ENCODE results near the gene PTPRA.
"Not testable (repeated sequence)": the region's sequence is repeated elsewhere in the genome, so short reads cannot be mapped to it uniquely, and the experiment has no call there.

The PTPRA gene

DNA sequence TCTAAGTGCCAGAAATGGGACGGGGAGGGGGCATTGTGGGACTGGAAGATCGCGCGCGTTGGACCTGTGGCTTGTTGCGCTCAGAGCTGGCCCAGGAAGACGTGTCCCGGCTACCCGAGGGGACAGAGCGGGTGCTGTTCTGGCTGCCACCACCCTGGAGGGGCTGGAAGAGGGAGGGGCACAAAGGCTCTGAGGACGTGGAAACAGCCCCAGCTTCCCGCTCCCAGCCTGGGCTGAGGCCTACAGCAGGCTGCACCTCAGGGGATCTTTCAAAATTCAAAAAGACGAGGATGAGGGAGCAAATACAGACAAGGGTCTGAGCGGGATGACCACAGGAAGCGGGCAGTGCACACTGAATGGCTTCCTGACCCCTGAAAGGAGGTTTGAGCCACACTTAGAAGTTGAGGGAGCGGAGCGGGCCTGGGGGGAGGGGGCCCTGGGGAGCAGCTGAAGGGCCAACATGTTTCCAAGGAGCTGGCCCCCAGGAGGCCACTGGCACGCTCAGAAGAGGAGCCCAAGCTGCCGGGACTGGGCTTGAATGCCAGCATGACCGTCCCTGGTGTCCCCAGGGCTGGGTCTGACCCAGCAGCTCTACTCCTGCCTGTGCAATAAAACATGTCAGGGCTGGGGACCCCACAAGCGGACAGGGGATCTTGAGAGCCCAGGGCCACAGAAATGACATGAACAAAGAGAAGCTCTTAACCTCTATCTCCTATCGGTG lies 199.4 kb downstream of the PTPRA start:
- no peak for DNase-seq (ENCODE audit: low read depth in 3 of 3)

DNA sequence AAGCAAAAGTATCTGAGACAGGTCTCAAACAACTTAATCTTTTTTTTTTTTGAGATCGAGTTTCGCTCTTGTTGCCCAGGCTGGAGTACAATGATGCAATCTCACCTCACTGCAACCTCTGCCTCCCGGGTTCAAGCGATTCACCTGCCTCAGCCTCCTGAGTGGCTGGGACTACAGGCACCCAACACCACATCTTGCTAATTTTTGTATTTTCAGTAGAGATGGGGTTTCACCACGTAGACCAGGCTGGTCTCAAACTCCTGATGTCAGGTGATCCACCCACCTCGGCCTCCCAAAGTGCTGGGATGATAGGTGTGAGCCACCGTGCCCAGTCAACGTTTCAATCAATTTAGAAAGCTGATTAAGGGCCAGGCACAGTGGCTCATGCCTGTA lies 200.0 kb downstream of the PTPRA start:
- not testable (repeated sequence) for DNase-seq (ENCODE audit: low read depth in 3 of 3)

DNA sequence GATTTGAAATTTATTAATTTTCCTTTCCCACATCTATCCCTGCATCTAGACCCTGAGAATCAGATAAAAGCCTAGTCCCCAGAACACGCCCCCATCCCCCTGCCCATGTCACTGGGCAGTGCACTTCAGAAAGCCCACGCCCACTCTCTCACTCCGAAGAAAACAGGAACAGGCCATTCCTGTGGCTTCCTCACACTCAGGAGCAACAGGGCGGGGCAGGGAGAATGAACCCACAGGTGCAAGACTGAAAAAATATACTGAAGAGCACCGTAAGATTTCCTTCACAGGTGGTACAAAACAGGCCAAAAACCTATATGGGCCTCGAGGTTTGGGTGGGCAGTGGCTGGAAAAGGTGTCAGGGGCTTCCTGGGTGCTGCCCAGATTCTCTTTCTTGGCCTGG lies 201.5 kb downstream of the PTPRA start:
- DNase-seq (ENCODE audit: low read depth in 3 of 3): no peak

DNA sequence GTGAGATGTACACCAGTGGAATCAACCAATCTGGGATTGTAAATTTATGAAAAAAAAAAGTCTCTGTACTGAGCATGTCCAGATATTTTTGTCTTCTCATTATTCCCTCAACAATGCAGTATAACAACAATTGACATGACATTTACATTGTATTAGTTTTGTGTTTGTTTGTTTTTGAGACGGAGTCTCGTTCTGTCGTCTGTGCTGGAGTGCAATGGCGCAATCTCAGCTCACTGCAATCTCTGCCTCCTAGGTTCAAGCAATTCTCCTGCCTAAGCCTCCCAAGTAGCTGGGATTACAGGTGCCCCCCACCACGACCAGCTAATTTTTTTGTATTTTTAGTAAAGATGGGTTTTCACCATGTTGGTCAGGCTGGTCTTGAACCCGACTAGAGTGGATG lies 202.0 kb downstream of the PTPRA start:
- not testable (repeated sequence) for DNase-seq (ENCODE audit: low read depth in 3 of 3)

DNA sequence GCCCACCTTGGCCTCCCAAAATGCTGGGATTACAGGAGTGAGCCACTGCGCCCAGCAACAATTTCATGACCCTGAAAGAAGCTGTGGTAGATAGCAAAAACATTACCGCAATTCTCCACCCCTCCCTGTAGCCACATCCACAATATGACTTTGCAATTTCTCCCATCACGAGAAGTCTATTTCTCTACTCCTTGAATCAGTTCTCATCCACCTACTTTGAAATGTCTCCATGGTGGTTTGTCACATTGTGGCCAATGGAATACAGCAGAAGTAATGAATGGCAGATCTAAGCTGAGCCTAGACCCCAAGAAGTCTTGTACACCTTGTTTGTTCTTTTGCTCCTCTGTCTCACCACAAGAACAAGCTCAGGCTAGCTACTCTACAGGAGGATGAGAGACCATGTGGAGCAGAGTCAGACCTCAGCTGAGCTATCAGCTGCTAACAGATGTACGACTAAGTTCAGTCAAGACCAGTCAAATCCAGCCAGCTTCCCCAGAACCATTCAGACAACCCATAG lies 204.4 kb downstream of the PTPRA start:
- no peak for DNase-seq (ENCODE audit: low read depth in 3 of 3)

DNA sequence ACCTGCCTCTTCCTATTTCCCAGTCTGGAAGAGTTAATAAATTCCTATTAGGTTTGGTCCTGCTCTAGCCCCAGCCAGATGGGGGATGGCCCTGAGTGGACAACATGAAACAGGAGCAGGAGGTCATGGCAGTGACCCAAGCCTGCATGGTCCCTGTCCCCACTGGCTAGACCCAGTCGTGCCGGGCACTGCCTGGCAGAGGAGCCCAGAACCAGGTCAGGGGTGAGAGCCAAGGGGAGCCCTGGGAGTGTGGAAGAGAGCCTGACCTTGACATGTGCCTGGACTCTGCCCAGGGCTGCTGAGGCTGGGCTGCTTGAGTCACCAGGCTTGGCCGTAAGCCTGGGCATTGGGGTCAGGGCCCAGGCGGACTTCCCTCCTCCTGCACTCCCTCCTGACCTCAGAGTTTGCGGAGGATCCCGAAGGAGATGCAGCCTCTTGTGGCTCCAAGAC lies 207.7 kb downstream of the PTPRA start:
- DNase-seq (ENCODE audit: low read depth in 3 of 3): no peak

DNA sequence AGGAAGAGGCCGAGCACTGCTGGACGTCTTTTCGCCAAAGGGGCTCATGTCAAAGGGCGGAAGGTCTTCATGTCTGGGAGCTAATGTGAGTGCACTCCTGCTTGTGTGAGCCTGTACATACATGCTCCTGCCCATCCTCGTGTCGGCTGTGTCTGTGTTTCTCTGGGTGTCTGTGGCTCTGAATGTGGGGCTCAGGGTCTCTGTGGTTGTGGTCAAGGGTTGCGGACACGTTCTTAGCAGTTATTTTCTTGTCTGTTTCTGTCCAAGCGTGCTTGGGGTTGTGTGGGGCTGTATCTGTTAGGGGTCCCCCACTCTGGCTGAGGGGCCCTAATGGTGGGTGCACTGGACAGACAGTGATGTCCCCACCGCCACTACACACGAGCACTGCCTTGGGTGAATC lies 208.4 kb downstream of the PTPRA start:
- DNase-seq (ENCODE audit: low read depth in 3 of 3): no peak

DNA sequence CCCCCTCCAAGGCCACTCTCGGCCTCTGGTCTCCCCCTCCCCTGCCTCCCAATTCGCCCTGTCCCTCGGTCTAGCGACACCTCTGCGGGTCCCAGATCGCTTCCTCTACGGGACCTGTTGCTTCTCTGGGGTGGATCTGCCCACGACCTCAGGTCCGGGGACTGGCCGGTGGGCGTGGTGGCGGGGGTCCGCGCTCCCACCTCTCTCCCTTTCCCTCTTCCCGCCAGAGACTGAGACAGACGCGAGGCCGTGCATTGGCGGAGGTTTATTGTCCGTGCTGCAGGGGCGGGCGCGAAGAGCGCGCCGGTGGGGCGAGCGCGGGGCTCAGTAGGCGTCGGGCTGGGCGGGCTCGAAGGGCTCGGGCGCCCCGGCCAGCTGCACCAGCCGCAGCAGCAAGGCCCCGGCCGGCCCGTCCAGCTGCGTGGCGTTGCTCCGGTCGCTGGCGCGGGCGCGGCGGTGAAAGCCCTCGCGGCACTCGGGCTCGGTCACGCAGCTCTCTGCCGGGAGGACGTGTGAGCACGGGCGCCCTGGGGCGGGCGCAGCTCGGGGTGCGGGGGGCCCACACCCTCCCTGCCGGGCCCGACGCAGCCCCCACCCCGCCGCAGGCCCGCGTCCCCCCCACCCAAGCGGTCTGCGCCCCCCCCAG lies 209.1 kb downstream of the PTPRA start:
- DNase-seq (ENCODE audit: low read depth in 3 of 3): no peak

DNA sequence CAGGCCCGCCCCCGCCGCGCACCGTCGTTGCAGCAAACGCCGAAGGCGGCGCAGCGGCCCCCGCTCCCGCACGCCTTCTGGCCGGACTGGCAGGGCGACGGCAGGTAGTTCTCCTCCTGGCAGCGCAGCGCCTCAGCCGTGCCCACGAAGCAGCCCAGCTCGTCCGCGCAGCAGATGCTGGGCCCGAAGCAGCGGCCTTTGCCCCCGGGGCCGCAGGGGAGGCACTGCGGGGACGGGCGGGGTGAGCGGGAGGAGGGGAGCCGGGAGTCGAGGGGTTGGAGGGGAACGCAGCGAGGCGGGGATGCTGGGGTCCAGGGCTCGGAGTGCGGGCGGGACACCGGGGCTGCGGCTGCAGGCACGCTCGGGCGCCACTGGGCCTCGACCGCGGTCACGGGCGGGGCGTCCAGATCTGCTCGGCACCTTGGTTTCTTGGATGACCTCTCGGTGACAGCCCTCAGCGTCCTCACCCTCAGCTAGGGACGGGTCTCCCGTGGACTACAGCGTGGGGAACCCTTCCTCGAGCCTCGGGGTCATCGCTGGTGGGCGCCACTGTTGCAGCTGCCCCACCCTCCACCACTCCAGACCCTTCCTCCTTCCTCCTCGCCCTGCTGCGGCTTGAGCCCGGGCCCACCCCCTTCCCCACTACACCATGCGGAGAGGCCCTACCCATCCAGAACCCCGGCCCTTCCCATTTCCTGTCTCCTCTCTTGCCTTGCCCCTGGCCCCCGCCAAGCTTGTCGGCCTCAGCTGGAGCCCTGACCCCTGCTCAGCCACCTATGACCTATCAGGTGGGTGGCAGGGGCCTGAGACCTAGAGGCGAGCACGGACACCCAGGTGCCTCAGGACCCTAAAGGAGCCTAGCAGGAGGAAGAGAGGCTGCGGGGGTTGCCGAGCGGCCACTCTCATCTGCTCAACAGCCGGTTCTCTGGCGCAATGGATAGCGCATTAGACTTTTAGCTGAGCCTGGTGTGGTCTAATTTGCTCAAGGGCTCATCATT lies 210.0 kb downstream of the PTPRA start:
- no peak for DNase-seq (ENCODE audit: low read depth in 3 of 3)

DNA sequence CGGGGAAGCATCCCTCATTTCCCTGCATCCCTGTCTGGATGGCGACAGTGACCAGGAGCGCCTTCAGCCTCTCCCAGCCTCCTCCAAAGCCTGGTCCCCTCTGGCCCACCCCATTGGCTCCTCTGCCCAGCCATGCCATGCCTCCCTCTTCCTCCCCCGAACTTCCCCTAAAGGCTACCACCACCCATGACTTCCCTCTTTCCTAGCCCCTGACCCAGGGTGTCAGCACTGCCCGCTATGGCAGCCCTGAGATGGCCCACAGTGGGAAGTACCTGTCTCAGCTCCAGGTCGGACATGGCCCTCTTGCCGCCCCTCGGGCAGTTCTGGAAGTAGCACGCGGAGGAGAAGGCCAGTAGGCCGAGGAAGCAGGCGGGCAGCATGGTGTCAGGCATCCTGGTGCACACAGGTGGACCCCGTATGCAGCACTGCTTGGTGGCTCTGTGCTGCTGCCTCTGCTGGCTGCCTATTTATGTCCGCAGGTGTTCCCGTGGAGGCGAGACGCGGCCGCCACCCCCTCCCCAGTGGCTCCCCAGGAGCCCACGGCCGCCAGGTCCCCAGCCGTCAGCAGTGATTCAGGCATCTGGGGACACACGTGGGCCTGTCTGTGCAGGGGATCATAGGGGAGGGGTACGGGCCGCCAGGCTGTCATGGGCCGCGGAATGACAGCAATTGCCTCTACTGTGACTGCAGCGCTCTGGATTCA lies 211.2 kb downstream of the PTPRA start, which contains the start of gene AVP:
AVP (minus strand) TSS at position 442 of the 703 bp plus-strand sequence; CDS start at position 392, 50 bp downstream.
- no peak for DNase-seq (ENCODE audit: low read depth in 3 of 3)

DNA sequence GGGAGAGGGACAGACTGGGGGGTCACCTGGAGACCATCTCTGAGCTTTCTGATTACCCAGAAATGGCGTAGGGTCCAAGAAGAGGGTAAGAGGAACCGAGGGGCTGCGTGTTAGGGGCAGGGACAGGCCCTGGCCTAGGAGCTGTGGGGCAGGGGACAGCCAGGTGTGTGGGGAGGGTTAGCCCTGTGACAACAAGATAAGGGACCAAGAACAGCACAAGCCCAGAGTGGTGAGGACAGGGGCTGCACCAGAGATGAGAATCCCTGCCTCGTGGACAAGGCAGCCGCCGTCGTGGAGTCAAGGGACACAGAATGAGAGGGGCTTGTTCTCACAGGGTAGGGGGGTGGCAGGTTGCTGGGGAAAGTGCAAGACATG lies 211.7 kb downstream of the PTPRA start:
- no peak for DNase-seq (ENCODE audit: low read depth in 3 of 3)

DNA sequence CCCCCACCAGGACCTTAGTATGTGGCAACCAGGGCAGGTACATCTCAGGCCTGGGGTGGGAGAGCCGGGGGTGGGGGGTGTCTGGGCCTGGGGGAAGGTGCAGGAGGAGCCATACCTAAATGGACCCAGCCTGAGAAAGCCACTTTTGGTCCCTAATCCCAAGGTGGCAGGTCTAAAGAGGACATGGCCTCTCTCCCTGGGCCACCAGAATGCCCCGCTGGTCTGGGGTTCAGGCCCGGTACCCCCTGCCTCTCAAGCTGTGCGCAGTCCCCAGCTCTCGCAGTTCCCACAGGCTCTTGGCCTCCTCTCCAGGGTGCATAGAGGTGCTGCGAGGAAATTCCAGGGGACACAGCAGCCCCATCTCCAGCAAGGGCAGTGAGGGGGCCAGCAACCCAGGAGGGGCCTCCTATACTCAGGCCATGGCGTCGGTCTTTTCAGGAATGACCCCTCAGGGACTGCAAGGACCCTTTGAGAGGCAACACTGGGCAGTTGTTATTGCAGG lies 212.3 kb downstream of the PTPRA start:
- no peak for DNase-seq (ENCODE audit: low read depth in 3 of 3)

DNA sequence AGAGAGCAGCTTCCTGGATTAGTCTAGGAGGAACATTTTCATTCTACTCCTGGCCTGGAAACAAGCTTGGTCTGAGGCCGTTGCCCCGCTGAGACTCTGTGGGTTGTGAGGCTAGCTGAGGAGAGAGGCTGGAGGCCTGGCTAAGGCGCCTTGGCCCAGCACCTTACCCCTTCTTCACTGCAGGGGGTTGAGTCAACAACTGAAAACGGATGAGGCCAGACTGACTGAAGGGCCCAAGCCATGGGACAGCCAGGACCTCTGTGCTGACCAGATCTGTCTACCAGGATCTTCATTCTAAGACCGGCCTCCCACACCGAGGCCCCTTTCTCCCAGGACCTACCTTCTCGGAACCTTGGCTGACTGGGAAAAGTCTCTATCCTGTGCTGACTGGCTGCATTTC lies 214.8 kb downstream of the PTPRA start:
- no peak for DNase-seq (ENCODE audit: low read depth in 3 of 3)
